ENCODE results near the gene BORCS6. TPM values are rescaled to one million over a fixed set of nuclear protein-coding genes. Genes with fewer than 3 reads are reported as not detected.

Gene BORCS6
- total RNA-seq, 1 experiment from 2014 or later = 6.4 TPM

GRCh38 chr17:8150194-8151119, 39.5 kb downstream of the BORCS6 start:
- Histone ChIP-seq H3K9me3 (ENCODE audit: insufficient read depth, low read depth) (no peaks in the 10 kb centered on the region), H3K36me3 (ENCODE audit: low read depth) (no peaks in the 10 kb centered on the region), H3K4me3 (no peak overlapping the region; the same call in 1 of the 2 replicates), H2AFZ (no peak overlapping the region), H3K27me3 (ENCODE audit: insufficient read depth, low read depth) (no peaks in the 10 kb centered on the region), H4K20me1 (ENCODE audit: insufficient read depth) (no peaks in the 10 kb centered on the region; the same call in 1 of the 2 replicates), H3K9me2 (ENCODE audit: insufficient read depth) (no peaks in the 10 kb centered on the region), H3K4me1 (replicated peaks; ENCODE audit: insufficient read depth) (peaks cover 22% of the 10 kb centered on the region), H3K4me2 (peak overlapping the region; percentile 85), H3K79me2 (ENCODE audit: low read depth) (0 out of 2 replicates have a peak, but pooled peaks cover 6% of the 10 kb centered on the region), H3K27ac (no peak overlapping the region), H3F3A (ENCODE audit: insufficient read depth, low read depth) (peaks cover 15% of the 10 kb centered on the region; the same call in 1 of the 2 replicates)
- ChIA-PET POLR2A (ENCODE audit: unreplicated experiment) (interaction anchor here (0.6 to 0.7 kb wide), 2 partner anchors 73 to 220 kb away, joined by 5 read pairs; no protein-coding TSS in a partner anchor), CTCF (interaction anchor here (0.6 kb wide), 1 partner anchor 666 kb away, joined by 4 read pairs; the partner anchor contains the start of gene POLR2A)
- intact Hi-C loops (cut with micrococcal nuclease; ENCODE audit: unreplicated experiment) = no loop called here
- no TSS peak for BruUV-seq (replicated peaks)
- TF ChIP-seq EZH2 (IDR thresholded peaks at IDR 0.05; ENCODE audit: low read depth) (no peak), CTCF (conservative IDR thresholded peaks at IDR 0.05) (no peak)
- no peak for DNase-seq

- peaks cover 10% of the 10 kb centered on the region; the same call in 1 of the 2 replicates for H3F3A ChIP-seq (ENCODE audit: insufficient read depth, low read depth)
- DNase-seq = no peak
- ChIA-PET CTCF (no interaction called here), POLR2A (ENCODE audit: unreplicated experiment) (no interaction called here)
- no peaks in the 10 kb centered on the region for H3K27me3 ChIP-seq (ENCODE audit: insufficient read depth, low read depth)
- no peaks in the 10 kb centered on the region for H3K9me2 ChIP-seq (ENCODE audit: insufficient read depth)
- no peak overlapping the region for H3K4me3 ChIP-seq
- no peak overlapping the region for H3K4me2 ChIP-seq
- intact Hi-C loops (cut with micrococcal nuclease; ENCODE audit: unreplicated experiment) = no loop called here
- no peaks in the 10 kb centered on the region for H3K36me3 ChIP-seq (ENCODE audit: low read depth)
- H4K20me1 ChIP-seq (ENCODE audit: insufficient read depth) = no peaks in the 10 kb centered on the region; the same call in 1 of the 2 replicates
- BruUV-seq (replicated peaks) = no TSS peak
- H3K27ac ChIP-seq = no peak overlapping the region
- H2AFZ ChIP-seq = no peak overlapping the region
- peaks cover 13% of the 10 kb centered on the region for H3K4me1 ChIP-seq (replicated peaks; ENCODE audit: insufficient read depth)
- H3K79me2 ChIP-seq (ENCODE audit: low read depth) = no peaks in the 10 kb centered on the region
- no peaks in the 10 kb centered on the region for H3K9me3 ChIP-seq (ENCODE audit: insufficient read depth, low read depth)
- TF ChIP-seq EZH2 (IDR thresholded peaks at IDR 0.05; ENCODE audit: low read depth) = no peak
- no peak for TF ChIP-seq CTCF (conservative IDR thresholded peaks at IDR 0.05)
These were observed 40.4 kb downstream of the BORCS6 start for GRCh38 chr17:8149419-8150193.

- no peak overlapping the region for H3K4me2 ChIP-seq
- no peaks in the 10 kb centered on the region for H3K9me2 ChIP-seq (ENCODE audit: insufficient read depth)
- no peak for DNase-seq
- no peak overlapping the region for H2AFZ ChIP-seq
- peaks cover 6% of the 10 kb centered on the region for H3K4me1 ChIP-seq (replicated peaks; ENCODE audit: insufficient read depth)
- H3K27me3 ChIP-seq (ENCODE audit: insufficient read depth, low read depth) = no peaks in the 10 kb centered on the region
- TF ChIP-seq EZH2 (IDR thresholded peaks at IDR 0.05; ENCODE audit: low read depth) = no peak
- no peak for TF ChIP-seq CTCF (conservative IDR thresholded peaks at IDR 0.05)
- no peaks in the 10 kb centered on the region for H3K9me3 ChIP-seq (ENCODE audit: insufficient read depth, low read depth)
- H3K27ac ChIP-seq = no peak overlapping the region
- BruUV-seq (replicated peaks) = no TSS peak
- peaks cover 5% of the 10 kb centered on the region; the same call in 1 of the 2 replicates for H3F3A ChIP-seq (ENCODE audit: insufficient read depth, low read depth)
- intact Hi-C loops (cut with micrococcal nuclease; ENCODE audit: unreplicated experiment) = no loop called here
- H4K20me1 ChIP-seq (ENCODE audit: insufficient read depth) = no peaks in the 10 kb centered on the region; the same call in 1 of the 2 replicates
- H3K79me2 ChIP-seq (ENCODE audit: low read depth) = no peaks in the 10 kb centered on the region
- no peak overlapping the region for H3K4me3 ChIP-seq
- ChIA-PET POLR2A (ENCODE audit: unreplicated experiment) (no interaction called here), CTCF (interaction anchor here (0.6 kb wide), 1 partner anchor 766 kb away, joined by 6 read pairs; no protein-coding TSS in a partner anchor)
- H3K36me3 ChIP-seq (ENCODE audit: low read depth) = no peaks in the 10 kb centered on the region
These were observed 41.4 kb downstream of the BORCS6 start for GRCh38 chr17:8148560-8148959.

Measured in PC-9 (cell line).